ENCODE data around the gene IFIT5.

The IFIT5 gene

DNA sequence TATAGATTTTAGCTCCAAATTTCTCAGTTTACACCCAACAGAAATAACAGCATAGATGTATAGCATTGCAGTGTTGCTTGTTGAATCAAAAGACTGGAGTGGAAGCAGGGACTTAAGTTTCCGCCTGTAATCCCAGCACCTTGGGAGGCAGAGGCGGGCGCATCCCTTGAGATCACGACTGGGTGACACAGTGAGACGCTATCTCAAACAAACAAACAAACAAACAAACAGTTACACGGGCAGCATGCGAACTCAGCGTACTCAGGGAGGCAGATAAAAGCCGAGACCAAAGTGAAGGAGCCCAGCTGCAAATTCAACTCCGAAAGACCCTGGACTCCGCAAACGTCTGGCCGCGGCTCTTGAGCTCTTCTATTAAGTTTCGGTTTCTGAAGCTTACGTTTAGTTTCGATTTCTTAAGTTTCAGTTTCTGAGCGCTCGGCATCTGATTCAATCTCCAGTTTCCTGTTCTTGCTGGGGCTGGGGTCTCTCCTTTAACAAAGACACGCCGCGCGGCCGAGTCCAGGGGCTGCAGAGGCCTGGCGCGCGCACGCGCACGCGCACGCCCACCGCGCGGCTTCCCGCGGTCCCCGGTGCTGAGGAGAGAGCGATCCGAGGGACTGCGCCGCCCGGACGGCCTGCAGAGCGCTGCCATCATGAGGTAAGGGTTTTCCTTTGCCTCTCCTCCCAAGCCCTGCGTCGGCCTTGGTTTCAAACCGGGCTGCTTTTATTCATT, at the start of gene IFIT5:
TSS of gene IFIT5 (plus strand) at position 423 of the 733 bp plus-strand sequence. CDS start at position 654, 231 bp downstream.
- Mint-ChIP-seq H3K4me1 (peaks cover 44% of the 10 kb centered on the region), H3K4me3 (peak within 1 kb of the TSS; percentile 96), H3K27ac (peak within 1 kb of the TSS; percentile 97), H3K27me3 (no peaks in the 10 kb centered on the region), H3K9me3 (no peaks in the 10 kb centered on the region), H3K36me3 (peaks cover 6% of the 10 kb centered on the region)
- ATAC-seq, result peak; percentile 91

- Mint-ChIP-seq H3K4me3 (no peak overlapping the region), H3K27ac (no peak overlapping the region), H3K27me3 (no peaks in the 10 kb centered on the region), H3K36me3 (no peaks in the 10 kb centered on the region), H3K9me3 (no peaks in the 10 kb centered on the region), H3K4me1 (peaks cover 11% of the 10 kb centered on the region)
- ATAC-seq, result no peak
These were observed 46.8 kb upstream of the IFIT5 start for GRCh38 chr10:89367529-89367928.

DNA sequence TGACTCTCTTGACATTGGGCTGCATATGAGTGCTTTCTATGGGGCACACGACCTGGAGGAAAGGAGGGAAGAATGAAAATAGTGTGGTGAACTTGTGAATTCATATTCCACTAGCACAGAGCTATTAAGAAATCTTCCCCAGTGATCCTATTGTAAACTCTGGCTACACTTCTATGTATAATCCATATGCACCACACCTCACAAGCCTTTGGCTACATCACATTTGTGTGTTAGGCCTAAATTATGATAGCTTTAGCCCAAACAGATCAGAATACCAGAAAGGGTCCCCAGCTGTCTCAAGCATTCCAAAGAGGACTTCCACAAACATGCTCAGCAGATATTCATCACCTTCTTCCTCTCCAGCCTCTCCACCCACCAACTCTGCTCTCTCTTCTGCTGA, 46.2 kb upstream of the IFIT5 start:
- Mint-ChIP-seq H3K4me1 (peaks cover 11% of the 10 kb centered on the region), H3K4me3 (no peak overlapping the region), H3K27me3 (no peaks in the 10 kb centered on the region), H3K27ac (no peak overlapping the region), H3K36me3 (no peaks in the 10 kb centered on the region), H3K9me3 (no peaks in the 10 kb centered on the region)
- no peak for ATAC-seq

DNA sequence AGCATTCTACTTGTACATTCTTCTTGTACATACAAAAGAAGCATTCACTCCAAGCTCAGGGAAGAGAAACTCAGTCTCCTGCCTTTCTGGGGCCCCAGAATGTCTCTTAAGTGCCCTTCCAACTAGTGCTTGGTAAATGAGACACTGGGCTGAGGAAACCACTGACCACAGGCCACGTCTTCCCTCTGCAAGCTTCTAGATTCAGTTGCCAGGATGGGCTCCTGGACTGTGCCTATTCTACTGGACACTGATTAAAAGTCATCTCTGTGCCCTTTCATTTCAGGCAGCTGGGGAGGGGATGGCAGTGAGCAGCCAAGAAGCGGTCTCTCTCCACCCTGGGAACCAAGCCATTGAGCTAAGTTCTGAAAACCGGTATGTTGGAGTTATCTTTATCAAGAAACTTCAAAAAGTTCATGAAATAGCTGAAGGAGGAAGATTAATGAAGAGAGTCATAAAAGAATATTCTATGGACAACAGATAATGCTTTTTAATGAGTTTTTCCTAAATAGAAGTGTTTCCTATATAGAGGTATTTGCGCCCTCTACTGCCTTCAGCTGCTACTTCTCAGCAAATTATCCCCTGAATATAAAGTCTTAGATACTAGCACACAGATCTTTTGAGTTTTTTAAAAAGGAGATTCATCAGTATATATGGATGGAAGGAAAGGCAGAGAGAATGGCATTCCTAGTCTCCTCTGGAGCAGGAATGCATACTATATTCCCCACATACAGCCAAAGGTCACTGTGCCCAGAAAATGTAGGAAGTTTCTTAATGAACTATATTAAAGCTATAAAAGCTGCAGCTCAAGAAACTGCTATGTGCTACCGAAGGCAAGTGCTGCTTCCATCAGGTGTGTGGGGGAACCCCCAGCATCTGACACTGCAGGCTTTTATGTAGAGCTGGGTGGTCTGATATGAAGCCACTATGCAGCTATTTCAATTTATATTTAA, 44.9 kb upstream of the IFIT5 start:
- no peak overlapping the region for H3K4me3 Mint-ChIP-seq
- no peak overlapping the region for H3K27ac Mint-ChIP-seq
- no peaks in the 10 kb centered on the region for H3K9me3 Mint-ChIP-seq
- H3K4me1 Mint-ChIP-seq, result peaks cover 5% of the 10 kb centered on the region
- no peaks in the 10 kb centered on the region for H3K36me3 Mint-ChIP-seq
- ATAC-seq, result no peak
- H3K27me3 Mint-ChIP-seq, result no peaks in the 10 kb centered on the region

DNA sequence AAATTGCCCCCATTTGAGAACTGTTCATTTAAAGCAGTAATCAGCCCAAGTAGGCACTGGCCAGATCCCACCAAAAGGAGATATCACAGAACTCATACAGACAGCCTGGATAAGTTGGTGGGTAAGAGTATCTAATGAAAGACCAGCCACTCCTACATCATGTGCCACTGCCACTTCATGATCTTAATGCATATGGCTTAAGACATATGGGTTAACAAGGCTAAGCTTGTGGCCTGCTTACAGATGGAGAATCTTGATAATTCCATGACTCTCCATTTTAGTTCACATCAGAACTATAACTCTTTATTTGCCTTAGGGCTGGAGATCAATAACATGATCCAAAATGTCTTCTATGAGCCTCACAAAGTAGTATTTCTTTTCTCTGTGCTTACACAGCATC, 43.3 kb upstream of the IFIT5 start:
- no peaks in the 10 kb centered on the region for H3K36me3 Mint-ChIP-seq
- no peaks in the 10 kb centered on the region for H3K9me3 Mint-ChIP-seq
- H3K27me3 Mint-ChIP-seq, result no peaks in the 10 kb centered on the region
- H3K4me3 Mint-ChIP-seq, result no peak overlapping the region
- no peak for ATAC-seq
- peaks cover 5% of the 10 kb centered on the region for H3K4me1 Mint-ChIP-seq
- no peak overlapping the region for H3K27ac Mint-ChIP-seq

- ATAC-seq, result no peak
- Mint-ChIP-seq H3K27me3 (no peaks in the 10 kb centered on the region), H3K4me3 (no peak overlapping the region), H3K4me1 (peaks cover 5% of the 10 kb centered on the region), H3K9me3 (no peaks in the 10 kb centered on the region), H3K27ac (no peak overlapping the region), H3K36me3 (no peaks in the 10 kb centered on the region)
These were observed 42.4 kb upstream of the IFIT5 start for GRCh38 chr10:89371987-89372386.

GRCh38 chr10:89373916-89374711, 40.3 kb upstream of the IFIT5 start:
- no peak overlapping the region for H3K4me3 Mint-ChIP-seq
- H3K9me3 Mint-ChIP-seq, result no peaks in the 10 kb centered on the region

DNA sequence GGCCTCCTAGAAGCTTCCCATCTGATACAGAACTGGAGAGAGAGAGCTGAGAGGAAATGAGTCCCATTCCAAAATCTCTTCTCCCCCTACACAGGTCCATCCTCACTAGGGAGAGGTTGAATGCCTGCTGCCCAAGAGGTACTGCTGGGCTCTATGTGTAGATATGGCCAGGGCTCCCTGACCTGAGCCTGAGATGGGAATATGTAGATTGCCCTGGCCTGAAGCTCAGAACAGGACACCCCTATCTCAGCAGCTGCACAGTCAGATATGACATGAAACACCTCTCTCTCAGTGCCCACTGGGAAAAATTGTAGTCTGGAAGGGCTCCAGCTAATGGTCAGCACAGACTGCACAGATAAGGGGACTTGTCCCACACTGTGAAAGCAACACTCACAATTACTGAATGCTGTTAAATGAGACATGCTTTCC, 39.6 kb upstream of the IFIT5 start:
- no peak overlapping the region for H3K4me3 Mint-ChIP-seq
- H3K27me3 Mint-ChIP-seq, result no peaks in the 10 kb centered on the region
- H3K4me1 Mint-ChIP-seq, result no peaks in the 10 kb centered on the region
- no peak overlapping the region for H3K27ac Mint-ChIP-seq
- H3K36me3 Mint-ChIP-seq, result no peaks in the 10 kb centered on the region
- no peak for ATAC-seq
- no peaks in the 10 kb centered on the region for H3K9me3 Mint-ChIP-seq

More at GRCh38 chr10:89373916-89374711, 40.3 kb upstream of the IFIT5 start:
- Mint-ChIP-seq H3K4me1 (no peaks in the 10 kb centered on the region), H3K27me3 (no peaks in the 10 kb centered on the region), H3K36me3 (no peaks in the 10 kb centered on the region), H3K27ac (no peak overlapping the region)
- no peak for ATAC-seq

- Mint-ChIP-seq H3K27ac (no peak within 1 kb of the TSS), H3K36me3 (no peaks in the 10 kb centered on the region), H3K4me1 (no peaks in the 10 kb centered on the region), H3K4me3 (no peak within 1 kb of the TSS), H3K27me3 (no peaks in the 10 kb centered on the region), H3K9me3 (no peaks in the 10 kb centered on the region)
- ATAC-seq, result no peak
These were observed 36.4 kb upstream of the IFIT5 start, which contains the start of gene IFIT1B for GRCh38 chr10:89377705-89378637. IFIT1B (plus strand) TSS chr10:89378056; CDS start chr10:89378136, 80 bp downstream.

GRCh38 chr10:89379103-89379502, 35.3 kb upstream of the IFIT5 start:
- Mint-ChIP-seq H3K36me3 (no peaks in the 10 kb centered on the region), H3K4me1 (peaks cover 10% of the 10 kb centered on the region), H3K27ac (no peak overlapping the region), H3K9me3 (no peaks in the 10 kb centered on the region), H3K27me3 (no peaks in the 10 kb centered on the region), H3K4me3 (no peak overlapping the region)
- no peak for ATAC-seq

DNA sequence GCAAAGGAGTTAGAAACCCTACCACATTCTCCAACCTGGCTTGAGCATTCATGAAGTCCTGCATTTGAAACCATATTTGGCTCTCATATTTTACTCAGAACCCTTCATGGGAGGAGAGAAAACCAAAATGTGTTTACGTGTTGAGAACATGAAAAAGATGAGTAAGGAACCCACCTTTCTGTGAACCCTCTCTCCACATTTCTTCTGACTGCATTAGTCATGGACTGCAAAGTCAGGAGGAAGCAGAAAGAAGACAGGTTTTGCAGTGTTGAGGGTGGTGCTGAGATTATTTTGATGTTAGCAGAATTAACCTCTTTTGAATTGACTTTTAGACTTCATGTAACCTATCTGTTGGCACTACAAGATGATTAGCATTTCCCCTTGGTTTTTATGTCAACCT, 31.6 kb upstream of the IFIT5 start:
- Mint-ChIP-seq H3K4me1 (peaks cover 22% of the 10 kb centered on the region), H3K36me3 (no peaks in the 10 kb centered on the region), H3K4me3 (no peak overlapping the region), H3K27me3 (no peaks in the 10 kb centered on the region), H3K27ac (no peak overlapping the region), H3K9me3 (no peaks in the 10 kb centered on the region)
- no peak for ATAC-seq

GRCh38 chr10:89384474-89385340, 29.7 kb upstream of the IFIT5 start:
- Mint-ChIP-seq H3K4me1 (peaks cover 22% of the 10 kb centered on the region), H3K9me3 (no peaks in the 10 kb centered on the region), H3K36me3 (no peaks in the 10 kb centered on the region), H3K4me3 (no peak overlapping the region), H3K27ac (peak overlapping the region; percentile 42), H3K27me3 (no peaks in the 10 kb centered on the region)
- peak; percentile 77 for ATAC-seq

DNA sequence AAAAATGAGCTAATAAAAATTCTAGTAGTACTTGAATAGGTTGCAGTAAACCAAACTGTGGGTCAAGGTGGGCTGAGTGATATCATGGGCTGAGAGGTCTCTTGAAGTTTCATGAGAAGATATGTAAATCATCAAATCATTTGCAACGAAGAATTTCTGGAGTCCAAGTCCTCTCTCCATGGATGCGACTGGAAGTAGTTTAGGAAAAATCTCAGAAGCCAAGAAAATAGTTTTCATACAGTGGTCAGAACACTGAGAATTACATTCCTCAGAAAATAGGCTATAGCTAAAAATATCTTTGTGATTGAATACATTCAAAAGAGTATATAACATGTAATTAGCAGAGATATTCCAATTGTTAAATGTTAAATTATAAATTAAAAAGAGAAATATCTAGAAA, 25.6 kb upstream of the IFIT5 start:
- Mint-ChIP-seq H3K9me3 (no peaks in the 10 kb centered on the region), H3K36me3 (no peaks in the 10 kb centered on the region), H3K27ac (no peak overlapping the region), H3K27me3 (no peaks in the 10 kb centered on the region), H3K4me3 (no peak overlapping the region), H3K4me1 (peaks cover 31% of the 10 kb centered on the region)
- no peak for ATAC-seq
